Measurements from ENCODE around the gene RFX3. TPM values are rescaled to one million over a fixed set of nuclear protein-coding genes. Genes with fewer than 3 reads are reported as not detected.

Gene RFX3
- total and polyA plus RNA-seq, 2 donors (not counting 3 experiments of a cell fraction or from before 2014, with no cell fraction given) = 4.8 to 10.5 TPM

DNA sequence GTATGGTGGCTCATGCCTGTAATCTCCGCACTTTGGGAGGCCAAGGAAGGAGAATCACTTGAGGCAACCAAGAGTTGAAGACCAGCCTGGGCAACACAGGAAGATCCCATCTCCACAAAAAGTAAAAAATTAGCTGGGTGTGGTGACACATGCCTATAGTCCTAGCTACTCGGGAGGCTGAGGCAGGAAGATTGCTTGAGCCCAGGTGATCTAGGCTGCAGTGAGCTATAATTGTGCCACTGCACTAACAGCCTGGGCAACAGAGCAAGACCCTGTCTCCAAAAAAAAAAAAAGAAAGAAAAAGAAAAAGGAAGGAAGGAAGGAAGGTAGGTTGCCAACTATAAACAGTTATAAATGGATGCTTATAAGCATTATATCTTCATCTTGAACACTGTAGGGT is 51.0 kb downstream of the RFX3 start:
- Histone ChIP-seq H3K27me3 (ENCODE audit: control insufficient read depth in 2 of 2, insufficient read depth in 2 of 2, low read length in 2 of 2) (no peaks in the 10 kb centered on the region), H2AFZ (ENCODE audit: low read depth, low read length) (no peak overlapping the region), H3K4me2 (ENCODE audit: insufficient read depth, low read length) (no peak overlapping the region), H4K20me1 (replicated peaks; ENCODE audit: control insufficient read depth, extremely low read depth, insufficient read depth, low read length) (no peaks in the 10 kb centered on the region), H3K9me3 (replicated peaks; ENCODE audit: control insufficient read depth, insufficient read depth, low read length) (no peaks in the 10 kb centered on the region), H3K79me2 (ENCODE audit: control insufficient read depth, insufficient read depth, low read length) (no peaks in the 10 kb centered on the region), H3K9ac (replicated peaks; ENCODE audit: extremely low read depth, insufficient read depth, low read length) (no peak overlapping the region), H3K4me3 (replicated peaks in 1 of 3; ENCODE audit: insufficient read depth in 1 of 3, low read depth in 1 of 3, low read length in 3 of 3) (no peak overlapping the region), H3K27ac (ENCODE audit: insufficient read depth, low read depth, low read length) (no peak overlapping the region), H3K4me1 (ENCODE audit: control insufficient read depth, extremely low read depth, insufficient read depth, low read length) (peaks cover 73% of the 10 kb centered on the region), H3K9me1 (replicated peaks; ENCODE audit: control insufficient read depth, extremely low read depth, insufficient read depth, low read length) (no peaks in the 10 kb centered on the region), H3K36me3 (ENCODE audit: control insufficient read depth in 2 of 2, extremely low read depth in 1 of 2, insufficient read depth in 2 of 2, low read length in 2 of 2) (no peaks in the 10 kb centered on the region)
- POLR2A ChIA-PET = no interaction called here
- CTCF ChIA-PET = interaction anchor here (1.3 to 2.0 kb wide), 2 partner anchors 33 to 52 kb away, joined by 3 to 6 read pairs; no protein-coding TSS in a partner anchor
- intact Hi-C loops (cut with micrococcal nuclease) (loop anchor here (1.0 to 10.0 kb wide), 6 partner anchors 23 to 860 kb away; no protein-coding TSS in a partner anchor), dilution Hi-C loops (cut with MboI; ENCODE audit: extremely low pct_ligation_motif_present, low sequenced_read_pairs) (no loop called here)
- TF ChIP-seq GATA2 (IDR thresholded peaks at IDR 0.05; ENCODE audit: insufficient read depth, insufficient read length, low read depth, low read length) = no peak
- BruUV-seq (replicated peaks) = TSS peak; percentile 75
- FAIRE-seq (no peak), DNase-seq (ENCODE audit: low read depth, low spot score) (no peak)

GRCh38 chr9:3473405-3473804 is 52.4 kb downstream of the RFX3 start:
- ChIA-PET POLR2A (no interaction called here), CTCF (interaction anchor here (0.6 to 2.2 kb wide), 10 partner anchors 9 to 865 kb away, joined by 3 to 6 read pairs (median 3); no protein-coding TSS in a partner anchor)
- H4K20me1 ChIP-seq (replicated peaks; ENCODE audit: control insufficient read depth, extremely low read depth, insufficient read depth, low read length) = no peaks in the 10 kb centered on the region
- FAIRE-seq (no peak), DNase-seq (ENCODE audit: low read depth, low spot score) (peak; percentile 24)
- TF ChIP-seq GATA2 (IDR thresholded peaks at IDR 0.05; ENCODE audit: insufficient read depth, insufficient read length, low read depth, low read length) = no peak
- no peak for TF ChIP-seq JUN (IDR thresholded peaks at IDR 0.05; ENCODE audit: borderline replicate concordance, insufficient read depth, insufficient read length, low read depth)
- TF ChIP-seq MAX (IDR thresholded peaks at IDR 0.05; ENCODE audit: insufficient read depth, insufficient read length) = no peak
- no peak for TF ChIP-seq EZH2 (IDR thresholded peaks at IDR 0.05; ENCODE audit: borderline replicate concordance, low read depth, low read length, severe bottlenecking)
- TF ChIP-seq POLR2A (IDR thresholded peaks at IDR 0.05; ENCODE audit: low read depth, low read length) = no peak
- TF ChIP-seq MYC (IDR thresholded peaks at IDR 0.05; ENCODE audit: low read depth, low read length) = no peak
- TF ChIP-seq CTCF (IDR thresholded peaks at IDR 0.05; ENCODE audit: extremely low read depth in 1 of 2, insufficient read depth in 1 of 2, low read depth in 1 of 2, low read length in 2 of 2) = no peak
- no peak for TF ChIP-seq POLR2AphosphoS5 (IDR thresholded peaks at IDR 0.05; ENCODE audit: insufficient read depth, low read depth, low read length)
- TF ChIP-seq FOS (IDR thresholded peaks at IDR 0.05; ENCODE audit: borderline replicate concordance, insufficient read depth, low read length) = no peak
- dilution Hi-C loops (cut with MboI; ENCODE audit: extremely low pct_ligation_motif_present, low sequenced_read_pairs) (no loop called here), intact Hi-C loops (cut with micrococcal nuclease) (loop anchor here (5.0 to 10.0 kb wide), 3 partner anchors 149 to 861 kb away; no protein-coding TSS in a partner anchor)
- no peaks in the 10 kb centered on the region for H3K79me2 ChIP-seq (ENCODE audit: control insufficient read depth, insufficient read depth, low read length)
- H3K27me3 ChIP-seq (ENCODE audit: control insufficient read depth in 2 of 2, insufficient read depth in 2 of 2, low read length in 2 of 2) = no peaks in the 10 kb centered on the region
- no peak overlapping the region for H3K4me2 ChIP-seq (ENCODE audit: insufficient read depth, low read length)
- BruUV-seq (replicated peaks) = no TSS peak
- H3K4me1 ChIP-seq (ENCODE audit: control insufficient read depth, extremely low read depth, insufficient read depth, low read length) = peaks cover 58% of the 10 kb centered on the region
- no peaks in the 10 kb centered on the region for H3K9me1 ChIP-seq (replicated peaks; ENCODE audit: control insufficient read depth, extremely low read depth, insufficient read depth, low read length)
- H3K27ac ChIP-seq (ENCODE audit: insufficient read depth, low read depth, low read length) = no peak overlapping the region
- H3K9me3 ChIP-seq (replicated peaks; ENCODE audit: control insufficient read depth, insufficient read depth, low read length) = no peaks in the 10 kb centered on the region
- no peak overlapping the region for H3K4me3 ChIP-seq (replicated peaks in 1 of 3; ENCODE audit: insufficient read depth in 1 of 3, low read depth in 1 of 3, low read length in 3 of 3)
- no peak overlapping the region for H3K9ac ChIP-seq (replicated peaks; ENCODE audit: extremely low read depth, insufficient read depth, low read length)
- H2AFZ ChIP-seq (ENCODE audit: low read depth, low read length) = no peak overlapping the region
- no peaks in the 10 kb centered on the region for H3K36me3 ChIP-seq (ENCODE audit: control insufficient read depth in 2 of 2, extremely low read depth in 1 of 2, insufficient read depth in 2 of 2, low read length in 2 of 2)
